ENCODE results near the gene RAB3GAP2.

RAB3GAP2 gene

DNA sequence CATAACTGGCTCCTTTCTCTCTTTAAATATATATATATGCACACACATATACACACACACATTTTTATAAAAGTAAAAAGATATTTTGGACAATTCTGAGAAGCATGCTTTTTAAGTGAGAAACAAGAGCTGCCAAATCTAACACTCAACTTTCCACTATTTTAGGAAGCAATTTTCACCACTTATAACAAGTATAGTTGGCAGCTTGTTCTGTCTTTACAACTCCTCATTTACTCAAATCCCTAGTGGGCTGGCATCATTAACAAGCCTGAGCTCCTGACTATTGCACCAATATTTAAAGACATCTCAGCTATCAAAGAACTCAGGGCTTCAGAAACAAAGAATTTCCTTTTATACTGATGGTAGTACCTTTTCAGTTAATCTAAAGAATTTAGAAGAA is 76.6 kb downstream of the RAB3GAP2 start:
- H3K4me3 ChIP-seq (ENCODE audit: low read depth, low read length) = no peak overlapping the region
- TF ChIP-seq, protein P1, sequence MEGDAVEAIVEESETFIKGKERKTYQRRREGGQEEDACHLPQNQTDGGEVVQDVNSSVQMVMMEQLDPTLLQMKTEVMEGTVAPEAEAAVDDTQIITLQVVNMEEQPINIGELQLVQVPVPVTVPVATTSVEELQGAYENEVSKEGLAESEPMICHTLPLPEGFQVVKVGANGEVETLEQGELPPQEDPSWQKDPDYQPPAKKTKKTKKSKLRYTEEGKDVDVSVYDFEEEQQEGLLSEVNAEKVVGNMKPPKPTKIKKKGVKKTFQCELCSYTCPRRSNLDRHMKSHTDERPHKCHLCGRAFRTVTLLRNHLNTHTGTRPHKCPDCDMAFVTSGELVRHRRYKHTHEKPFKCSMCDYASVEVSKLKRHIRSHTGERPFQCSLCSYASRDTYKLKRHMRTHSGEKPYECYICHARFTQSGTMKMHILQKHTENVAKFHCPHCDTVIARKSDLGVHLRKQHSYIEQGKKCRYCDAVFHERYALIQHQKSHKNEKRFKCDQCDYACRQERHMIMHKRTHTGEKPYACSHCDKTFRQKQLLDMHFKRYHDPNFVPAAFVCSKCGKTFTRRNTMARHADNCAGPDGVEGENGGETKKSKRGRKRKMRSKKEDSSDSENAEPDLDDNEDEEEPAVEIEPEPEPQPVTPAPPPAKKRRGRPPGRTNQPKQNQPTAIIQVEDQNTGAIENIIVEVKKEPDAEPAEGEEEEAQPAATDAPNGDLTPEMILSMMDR (IDR thresholded peaks at IDR 0.05; ENCODE audit: low read depth, low read length) = no peak

DNA sequence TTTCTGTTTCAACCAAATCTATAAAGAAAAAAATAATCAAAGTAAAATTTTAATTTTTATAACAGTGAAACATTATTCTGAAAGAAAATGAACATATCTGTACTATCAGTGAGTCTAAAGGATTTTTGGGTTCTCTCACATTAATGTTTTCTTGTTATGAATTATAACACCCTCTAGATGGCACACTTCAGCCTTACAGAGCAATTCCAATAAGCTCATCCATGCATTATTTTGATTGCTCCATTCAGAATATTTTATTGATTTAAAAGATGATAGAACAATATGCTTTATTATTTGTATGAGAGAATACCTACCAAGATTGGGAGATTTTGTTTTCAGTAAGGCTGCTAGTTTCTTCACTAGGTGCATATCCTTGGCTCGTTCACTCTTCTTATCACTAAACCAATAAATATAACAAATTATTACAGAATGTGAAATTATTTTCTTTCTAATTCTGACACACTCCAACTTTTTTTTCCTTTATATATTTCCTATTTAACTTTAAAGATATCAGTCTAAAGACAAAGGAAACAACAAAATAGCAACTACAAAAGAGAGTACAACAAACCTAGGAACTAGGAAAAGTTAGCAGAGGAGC is 82.4 kb downstream of the RAB3GAP2 start:
- no peak overlapping the region for H3K4me3 ChIP-seq (ENCODE audit: low read depth, low read length)
- TF ChIP-seq, protein P1 (IDR thresholded peaks at IDR 0.05; ENCODE audit: low read depth, low read length) = peak; percentile 21; the same call in 1 of the 2 replicates

DNA sequence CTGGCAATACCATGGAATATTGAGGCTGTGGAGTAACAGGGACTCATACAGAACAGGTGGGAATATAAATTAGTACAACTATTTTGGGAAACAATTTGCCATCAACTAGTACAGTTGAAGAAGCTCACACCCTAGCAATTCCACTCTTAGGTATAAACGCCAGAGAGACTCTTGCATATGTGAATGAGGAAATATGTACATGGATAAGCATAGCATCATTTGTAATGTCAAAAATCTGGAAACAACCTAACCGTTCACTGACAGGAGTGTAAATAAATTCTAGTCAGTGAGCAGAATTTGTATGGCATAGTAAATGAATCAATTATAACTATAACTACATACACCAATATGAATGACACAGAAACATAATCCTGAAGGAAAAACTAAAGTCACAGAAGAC is 83.7 kb downstream of the RAB3GAP2 start:
- TF ChIP-seq, protein P1 (IDR thresholded peaks at IDR 0.05; ENCODE audit: low read depth, low read length) = no peak
- H3K4me3 ChIP-seq (ENCODE audit: low read depth, low read length) = no peak overlapping the region

DNA sequence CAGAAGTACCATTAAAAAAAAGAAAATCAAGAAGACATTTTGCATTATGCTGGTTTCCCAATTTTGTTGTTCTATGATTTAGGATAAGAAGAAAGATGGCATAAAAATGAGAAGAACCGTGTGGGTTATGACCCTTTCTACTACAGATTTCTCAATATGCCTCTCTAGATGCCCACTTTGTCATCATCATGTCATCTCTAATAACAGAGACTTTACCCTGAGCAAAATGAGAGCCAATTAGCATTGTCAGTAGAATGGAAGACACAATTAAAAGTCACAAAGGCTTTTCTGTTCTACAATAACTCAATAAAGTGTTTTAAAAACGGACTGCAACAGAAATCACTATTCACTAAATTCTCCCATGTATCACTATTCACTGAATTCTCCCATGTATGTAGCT is 85.5 kb downstream of the RAB3GAP2 start:
- no peak overlapping the region for H3K4me3 ChIP-seq (ENCODE audit: low read depth, low read length)

DNA sequence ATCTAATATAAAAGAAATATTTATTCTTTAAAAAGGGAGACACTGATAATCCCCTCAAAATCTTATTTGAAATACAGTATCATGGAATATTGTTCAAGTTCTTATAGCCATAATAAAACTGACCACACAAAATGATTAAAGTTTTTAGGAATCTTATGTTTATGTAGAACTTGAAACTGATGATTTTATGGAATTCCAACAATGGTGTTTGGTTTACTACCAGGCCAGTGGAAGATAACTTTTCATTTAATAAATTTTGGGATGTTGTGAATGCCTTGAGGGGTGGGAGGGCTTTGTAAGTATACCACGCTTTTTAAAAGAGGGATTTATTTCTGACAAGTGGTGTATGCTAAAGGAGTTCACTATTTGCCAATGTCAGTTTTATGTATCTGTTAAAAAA is 87.7 kb downstream of the RAB3GAP2 start:
- TF ChIP-seq, protein P1 (IDR thresholded peaks at IDR 0.05; ENCODE audit: low read depth, low read length) = no peak

More for the DNA sequence above, 85.5 kb downstream of the RAB3GAP2 start:
- TF ChIP-seq, protein P1 (IDR thresholded peaks at IDR 0.05; ENCODE audit: low read depth, low read length) = no peak

DNA sequence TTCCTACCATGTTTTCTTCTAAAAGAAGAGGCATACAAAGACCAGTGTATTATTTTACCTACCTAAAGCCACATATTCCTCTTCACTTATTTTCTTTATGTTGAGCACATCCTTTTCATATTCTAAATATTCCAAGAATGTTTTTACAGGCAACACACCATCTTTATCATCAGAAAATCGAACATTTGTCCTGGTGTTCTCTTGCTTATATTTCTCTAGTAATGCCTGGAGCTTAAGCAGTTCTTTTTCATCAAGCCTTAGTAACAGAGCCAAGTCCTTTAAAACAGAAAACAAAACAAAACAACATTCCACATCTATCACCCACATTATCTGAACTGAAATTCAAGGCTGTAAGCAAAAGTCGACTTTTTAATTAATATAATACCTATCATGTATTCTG is 89.6 kb downstream of the RAB3GAP2 start:
- TF ChIP-seq, protein P1 (IDR thresholded peaks at IDR 0.05; ENCODE audit: low read depth, low read length) = no peak
- no peak overlapping the region for H3K4me3 ChIP-seq (ENCODE audit: low read depth, low read length)

More for the DNA sequence above, 87.7 kb downstream of the RAB3GAP2 start:
- H3K4me3 ChIP-seq (ENCODE audit: low read depth, low read length) = no peak overlapping the region

DNA sequence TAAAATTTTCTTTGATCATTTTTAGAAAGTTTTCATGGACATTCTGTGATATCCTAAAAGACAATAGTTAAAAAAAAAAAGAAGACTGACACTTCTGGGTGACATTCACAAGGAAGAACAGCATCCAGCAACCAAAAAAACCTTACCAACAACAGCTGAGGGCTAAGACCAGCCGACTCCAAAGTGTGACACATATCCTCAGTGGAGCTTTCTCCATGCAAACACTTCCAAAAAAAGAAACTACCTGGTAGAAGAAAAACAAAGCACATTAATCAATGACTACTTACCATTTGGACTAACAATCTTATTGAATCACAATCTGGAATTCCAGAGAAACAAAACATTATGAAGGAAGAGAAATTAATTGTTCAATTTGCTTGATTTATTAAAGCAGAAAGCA is 90.1 kb downstream of the RAB3GAP2 start:
- TF ChIP-seq, protein P1 (IDR thresholded peaks at IDR 0.05; ENCODE audit: low read depth, low read length) = no peak
- H3K4me3 ChIP-seq (ENCODE audit: low read depth, low read length) = no peak overlapping the region

Data from WI38 (cell line).